ENCODE measurements around the gene HOXA5. TPM values are rescaled to one million over a fixed set of nuclear protein-coding genes. Genes with fewer than 3 reads are reported as not detected.

The HOXA5 gene
- total RNA-seq = not detected in 2 replicates

GRCh38 chr7:27143023-27143949, at the start of gene HOXA5:
Gene HOXA5 (minus strand): TSS chr7:27143681. CDS start chr7:27143607, 74 bp downstream.

GRCh38 chr7:27185013-27185853, 41.8 kb upstream of the HOXA5 start, which contains the start of gene HOXA11:
Gene HOXA11 (minus strand): TSS chr7:27185232. CDS start chr7:27185144, 88 bp downstream.

GRCh38 chr7:27173956-27174873, 30.7 kb upstream of the HOXA5 start, which contains the start of gene HOXA10:
Gene HOXA10 (minus strand): TSS chr7:27174320. CDS start chr7:27174306, 14 bp downstream.

DNA sequence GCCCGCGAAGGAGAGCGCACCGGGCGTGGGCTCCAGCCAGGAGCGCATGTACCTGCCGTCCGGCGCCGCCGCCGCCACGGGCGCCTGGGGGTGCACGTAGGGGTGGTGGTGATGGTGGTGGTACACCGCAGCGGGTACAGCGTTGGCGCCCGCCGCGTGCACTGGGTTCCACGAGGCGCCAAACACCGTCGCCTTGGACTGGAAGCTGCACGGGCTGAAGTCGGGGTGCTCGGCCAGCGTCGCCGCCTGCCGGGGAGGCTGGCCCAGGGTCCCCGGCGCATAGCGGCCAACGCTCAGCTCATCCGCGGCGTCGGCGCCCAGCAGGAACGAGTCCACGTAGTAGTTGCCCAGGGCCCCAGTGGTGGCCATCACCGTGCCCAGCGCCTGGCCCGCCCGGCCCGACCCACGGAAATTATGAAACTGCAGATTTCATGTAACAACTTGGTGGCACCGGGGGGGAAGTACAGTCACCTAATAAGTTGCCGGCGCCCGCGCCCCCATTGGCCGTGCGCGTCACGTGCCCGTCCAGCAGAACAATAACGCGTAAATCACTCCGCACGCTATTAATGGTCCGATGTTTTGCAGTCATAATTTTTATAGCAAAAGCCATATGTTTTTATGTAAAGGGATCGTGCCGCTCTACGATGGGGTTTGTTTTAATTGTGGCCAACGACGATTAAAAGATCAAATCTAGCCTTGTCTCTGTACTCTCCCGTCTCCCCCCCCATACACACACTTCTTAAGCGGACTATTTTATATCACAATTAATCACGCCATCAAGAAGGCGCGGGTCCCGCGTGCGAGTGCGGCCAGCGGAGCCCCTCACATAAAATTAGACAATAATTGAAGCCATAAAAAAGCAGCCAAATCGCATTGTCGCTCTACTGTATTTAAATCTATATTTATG, 21.9 kb upstream of the HOXA5 start, which contains the start of gene HOXA9:
Gene HOXA9, minus strand, starts transcription at position 449 of the 907 bp plus-strand sequence. Its CDS starts 80 bp downstream, at position 369.

GRCh38 chr7:27156508-27156898, 13.0 kb upstream of the HOXA5 start, which contains the start of gene HOXA7:
Gene HOXA7 (minus strand): TSS chr7:27156675. CDS start chr7:27156545, 130 bp downstream.

GRCh38 chr7:27151931-27152815, 8.7 kb upstream of the HOXA5 start, which contains the start of gene HOXA3:
Gene HOXA3 (minus strand): TSS chr7:27152583. CDS start chr7:27110640, 41,943 bp downstream.

DNA sequence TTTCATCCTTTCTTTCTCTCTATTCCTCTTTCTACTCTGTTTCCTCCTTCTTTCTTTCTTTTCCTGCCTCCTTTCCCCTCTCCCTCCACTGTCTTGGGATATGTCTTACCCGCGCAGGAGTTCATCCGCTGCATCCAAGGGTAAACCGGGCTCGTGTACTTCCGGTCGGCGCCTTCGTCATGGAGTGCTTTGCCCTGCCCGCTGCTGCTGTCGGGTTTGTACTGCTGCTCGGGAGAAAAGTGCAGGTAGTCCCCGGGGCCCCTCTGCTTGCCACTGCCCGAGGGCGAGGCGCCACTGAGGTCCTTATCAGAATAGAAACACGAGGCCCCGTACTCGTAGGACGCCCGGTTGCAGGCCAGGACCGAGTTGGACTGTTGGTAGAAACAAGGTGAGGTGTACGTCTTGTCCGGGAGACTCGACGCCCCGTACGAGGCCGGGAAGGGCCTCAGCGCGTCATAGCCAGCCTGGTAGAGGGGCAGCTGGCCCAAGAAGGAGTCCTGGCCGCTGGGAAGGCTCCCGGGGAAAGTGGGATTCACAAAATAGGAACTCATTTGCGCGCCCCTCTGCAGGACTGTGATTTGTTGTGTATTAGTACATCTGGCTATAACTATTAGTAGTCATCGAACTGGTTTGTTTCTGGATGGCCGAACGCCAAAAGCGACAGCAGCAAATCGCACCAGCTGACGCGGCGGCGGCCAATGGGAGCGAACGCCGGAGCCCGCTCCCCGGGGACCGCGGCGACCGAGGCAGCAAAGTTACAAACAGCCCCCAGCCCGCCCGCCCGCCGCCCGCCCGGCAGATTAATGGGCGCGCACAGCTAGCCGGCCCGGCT, 3.9 kb upstream of the HOXA5 start, which contains the start of gene HOXA6:
Gene HOXA6, minus strand, starts transcription at position 576 of the 832 bp plus-strand sequence. Its CDS starts 25 bp downstream, at position 551.

DNA sequence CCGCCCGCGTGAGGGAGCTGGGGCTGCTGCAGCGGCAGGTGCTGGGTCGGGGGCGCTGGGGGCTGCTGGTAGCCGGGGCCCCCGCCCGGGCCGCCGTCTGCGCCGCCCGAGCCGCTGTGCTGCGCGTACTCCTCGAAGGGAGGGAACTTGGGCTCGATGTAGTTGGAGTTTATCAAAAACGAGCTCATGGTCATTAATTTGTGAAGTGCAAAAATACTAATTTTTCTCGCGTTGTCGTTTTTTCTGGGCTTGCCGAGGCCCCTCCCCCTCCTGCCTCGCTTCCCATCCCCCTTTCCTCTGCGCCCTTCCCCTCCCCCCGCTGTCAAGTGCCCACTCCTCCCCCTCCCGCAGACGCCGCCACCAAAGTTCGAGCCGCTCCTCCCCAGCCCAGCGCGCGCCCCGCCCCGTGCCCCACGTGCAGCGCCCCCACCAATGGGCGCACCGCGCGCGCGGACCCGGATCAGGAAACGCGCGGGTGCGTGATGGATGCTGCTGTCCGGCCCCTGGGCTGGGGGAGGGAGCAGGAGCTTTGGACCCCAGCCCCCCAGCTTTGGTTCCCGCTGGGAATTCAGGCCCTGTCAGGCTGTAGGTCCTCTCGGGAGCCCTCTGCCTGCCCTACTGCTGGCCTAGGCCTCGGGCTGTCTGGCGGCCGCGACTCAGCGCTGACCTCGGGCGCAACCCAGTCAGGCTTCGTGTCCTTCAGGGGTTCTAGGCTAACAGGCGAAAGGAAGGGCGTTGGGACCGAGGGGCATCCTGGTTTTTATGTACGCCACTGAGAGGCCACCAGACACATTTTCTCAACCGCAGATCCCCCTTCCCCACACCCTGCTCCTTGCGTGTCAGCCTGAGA, 12.7 kb downstream of the HOXA5 start, which contains the start of gene HOXA4:
Gene HOXA4, minus strand, starts transcription at position 218 of the 850 bp plus-strand sequence. Its CDS starts 24 bp downstream, at position 194.

DNA sequence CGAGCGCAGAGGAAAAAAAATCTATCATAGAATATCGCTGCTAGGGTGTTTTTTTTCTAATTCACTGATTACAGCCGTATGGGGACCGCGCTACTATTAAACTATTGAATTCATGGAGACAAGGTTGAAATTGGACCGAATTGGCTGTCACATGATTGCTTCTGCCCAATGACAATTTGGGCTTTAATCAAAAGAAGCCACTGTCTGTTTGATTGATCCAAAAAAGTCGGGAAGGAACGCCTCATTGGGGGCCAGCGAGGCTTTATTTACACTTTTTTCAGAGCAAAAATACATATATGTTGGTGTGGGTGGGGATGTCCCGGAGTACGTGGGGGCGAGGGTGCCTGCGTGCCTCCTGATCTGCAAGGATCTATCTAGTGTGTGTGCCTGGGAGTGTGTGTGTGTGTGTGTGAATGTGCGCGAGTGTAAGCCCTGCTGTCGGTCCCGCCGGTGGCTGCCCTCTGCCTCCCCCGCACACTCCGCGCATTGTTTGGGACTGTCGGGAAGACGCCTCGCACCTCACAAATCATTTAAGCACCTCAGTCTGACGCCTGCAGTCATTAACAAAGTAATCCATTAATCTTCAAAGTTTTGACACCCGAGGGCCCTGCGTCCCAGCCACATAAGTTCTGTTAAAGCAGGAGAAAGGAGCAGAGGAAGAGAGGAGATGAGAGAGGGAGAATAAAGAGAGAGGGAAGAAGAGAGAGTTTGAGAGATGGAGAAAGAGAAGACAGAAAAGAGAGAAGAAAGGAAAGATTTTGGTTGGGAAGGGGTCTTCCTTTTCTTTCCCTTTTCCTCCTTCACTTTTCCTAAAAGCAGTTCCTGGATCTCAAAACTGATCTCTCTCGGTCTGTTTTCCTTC, 40.7 kb downstream of the HOXA5 start, which contains the start of gene HOXA2:
Gene HOXA2, minus strand, starts transcription at position 103 of the 862 bp plus-strand sequence. CDS start 183 bp downstream, outside the sequence.

GRCh38 chr7:27095897-27096767, 47.3 kb downstream of the HOXA5 start, which contains the start of gene HOXA1:
Gene HOXA1 (minus strand): TSS chr7:27096000. CDS start chr7:27095912, 88 bp downstream.

Other genes starting within 250 kb of the HOXA5 start
- 0.07 and 0.68 TPM in 2 replicates for gene HOXA1, start 47.7 kb downstream of the HOXA5 start, total RNA-seq
- not detected in 2 replicates for gene HOXA2, start 41.0 kb downstream of the HOXA5 start, total RNA-seq
- not detected in 2 replicates for gene HOXA4, start 12.9 kb downstream of the HOXA5 start, total RNA-seq
- not detected in 2 replicates for gene HOXA6, start 4.1 kb upstream of the HOXA5 start, total RNA-seq
- gene HOXA3, start 8.9 kb upstream of the HOXA5 start, total RNA-seq = not detected in 2 replicates
- gene HOXA7, start 13.0 kb upstream of the HOXA5 start, total RNA-seq = not detected in 2 replicates
- not detected in 2 replicates for gene HOXA9, start 21.9 kb upstream of the HOXA5 start, total RNA-seq
- not detected in 2 replicates for gene HOXA10, start 30.6 kb upstream of the HOXA5 start, total RNA-seq
- gene HOXA11, start 41.6 kb upstream of the HOXA5 start, total RNA-seq = not detected in 2 replicates
- gene HOXA13, start 56.4 kb upstream of the HOXA5 start, total RNA-seq = not detected in 2 replicates
- gene EVX1, start 99.1 kb upstream of the HOXA5 start, total RNA-seq = not detected in 2 replicates